ENCODE measurements around the gene MARF1. TPM values are rescaled to one million over a fixed set of nuclear protein-coding genes. Genes with fewer than 3 reads are reported as not detected.

MARF1 gene
- total and polyA plus RNA-seq, 10 donors = 24.0 to 169 (median 94.7) TPM

GRCh38 chr16:15671530-15672117 is 28.7 kb upstream of the MARF1 start:
- no peaks in the 10 kb centered on the region for H3K9me3 ChIP-seq
- H3K27me3 ChIP-seq (replicated peaks in 1 of 7) = no peaks in the 10 kb centered on the region
- peak overlapping the region; percentile 72 to 95 (median 92) for H3K27ac ChIP-seq
- no peak for DNase-seq
- peak overlapping the region in 1 of 8 donors; percentile 51 for H3K4me3 ChIP-seq
- 92 to 98% (median 95%) methylated on average over 8 of the region's 8 CpGs for WGBS, 5 donors
- peaks cover 2 to 96% (median 53%) of the 10 kb centered on the region in 6 donors for H3K36me3 ChIP-seq
- TF ChIP-seq CTCF (IDR thresholded peaks at IDR 0.05 in 8 of 11, conservative IDR thresholded peaks at IDR 0.05 in 3 of 11) (no peak), POLR2AphosphoS5 (IDR thresholded peaks at IDR 0.05) (no peak), POLR2A (IDR thresholded peaks at IDR 0.05) (no peak)
- intact Hi-C loops (cut with DNase I; ENCODE audit: low total_unique reads) = no loop called here
- H3K4me1 ChIP-seq = peaks cover 9 to 49% (median 22%) of the 10 kb centered on the region in 6 donors

DNA sequence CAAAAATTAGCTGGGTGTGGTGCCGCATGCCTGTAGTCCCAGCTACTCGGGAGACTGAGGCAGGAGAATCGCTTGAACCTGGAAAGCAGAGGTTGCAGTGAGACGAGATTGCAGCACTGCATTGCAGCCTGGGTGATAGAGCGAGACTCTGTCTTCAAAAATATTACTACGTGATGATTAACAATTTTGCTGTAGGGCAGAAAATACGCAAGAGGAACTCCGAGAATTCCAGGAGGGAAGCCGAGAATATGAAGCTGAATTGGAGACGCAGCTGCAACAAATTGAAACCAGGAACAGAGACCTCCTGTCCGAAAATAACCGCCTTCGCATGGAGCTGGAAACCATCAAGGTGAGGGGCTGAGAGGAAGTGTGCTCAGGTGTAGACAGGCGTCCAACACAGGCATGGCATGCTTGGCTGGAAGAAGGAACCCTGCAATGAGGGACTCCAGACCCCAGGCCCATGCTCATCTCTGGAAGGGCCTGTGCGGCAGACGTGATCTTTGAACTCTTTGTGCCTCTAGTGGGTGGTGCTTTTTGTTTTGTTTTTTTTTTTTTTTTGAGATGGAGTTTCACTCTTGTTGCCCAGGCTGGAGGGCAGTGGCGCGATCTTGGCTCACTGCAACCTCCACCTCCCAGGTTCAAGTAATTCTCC is 24.3 kb upstream of the MARF1 start:
- Histone ChIP-seq H3K9me3 (no peaks in the 10 kb centered on the region), H3K36me3 (peaks cover 7 to 100% (median 68%) of the 10 kb centered on the region in 6 donors), H3K27ac (no peak overlapping the region), H3K27me3 (replicated peaks in 1 of 7) (no peaks in the 10 kb centered on the region), H3K4me3 (no peak overlapping the region), H3K4me1 (peaks cover 0 to 26% (median 5%) of the 10 kb centered on the region in 6 donors)
- 85 to 94% (median 90%) methylated on average over 18 of the region's 18 CpGs for WGBS, 5 donors
- TF ChIP-seq POLR2A (IDR thresholded peaks at IDR 0.05) = no peak
- no peak for TF ChIP-seq POLR2AphosphoS5 (IDR thresholded peaks at IDR 0.05)
- TF ChIP-seq CTCF (IDR thresholded peaks at IDR 0.05 in 8 of 11, conservative IDR thresholded peaks at IDR 0.05 in 3 of 11) = no peak
- DNase-seq = peak; percentile 13
- intact Hi-C loops (cut with DNase I; ENCODE audit: low total_unique reads) = no loop called here

DNA sequence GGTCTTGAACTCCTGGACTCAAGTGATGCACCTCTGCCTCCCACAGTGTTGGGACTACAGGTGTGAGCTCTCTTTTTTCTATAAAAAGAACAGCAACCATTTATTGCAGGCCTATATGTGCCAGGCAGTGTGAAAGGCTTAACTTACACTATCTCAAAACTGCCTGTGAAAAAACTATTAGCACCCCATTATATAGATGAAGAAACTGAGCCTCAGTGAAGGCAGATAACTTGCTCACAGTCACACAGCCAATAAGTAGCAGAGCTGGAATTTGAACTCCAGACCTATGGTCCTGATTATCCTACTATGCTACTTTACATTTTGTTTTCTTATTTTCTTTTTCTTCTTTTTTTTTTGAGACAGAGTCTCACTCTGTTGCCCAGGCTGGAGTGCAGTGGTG is 22.2 kb upstream of the MARF1 start:
- TF ChIP-seq POLR2A (IDR thresholded peaks at IDR 0.05) (no peak), CTCF (IDR thresholded peaks at IDR 0.05 in 8 of 11, conservative IDR thresholded peaks at IDR 0.05 in 3 of 11) (no peak), POLR2AphosphoS5 (IDR thresholded peaks at IDR 0.05) (no peak)
- Histone ChIP-seq H3K27ac (no peak overlapping the region), H3K9me3 (no peaks in the 10 kb centered on the region), H3K4me3 (no peak overlapping the region), H3K36me3 (peaks cover 7 to 100% (median 61%) of the 10 kb centered on the region in 6 donors), H3K4me1 (peaks cover 0 to 15% (median 5%) of the 10 kb centered on the region in 6 donors), H3K27me3 (replicated peaks in 1 of 7) (no peaks in the 10 kb centered on the region)
- DNase-seq = peak; percentile 6
- intact Hi-C loops (cut with DNase I; ENCODE audit: low total_unique reads) = no loop called here

DNA sequence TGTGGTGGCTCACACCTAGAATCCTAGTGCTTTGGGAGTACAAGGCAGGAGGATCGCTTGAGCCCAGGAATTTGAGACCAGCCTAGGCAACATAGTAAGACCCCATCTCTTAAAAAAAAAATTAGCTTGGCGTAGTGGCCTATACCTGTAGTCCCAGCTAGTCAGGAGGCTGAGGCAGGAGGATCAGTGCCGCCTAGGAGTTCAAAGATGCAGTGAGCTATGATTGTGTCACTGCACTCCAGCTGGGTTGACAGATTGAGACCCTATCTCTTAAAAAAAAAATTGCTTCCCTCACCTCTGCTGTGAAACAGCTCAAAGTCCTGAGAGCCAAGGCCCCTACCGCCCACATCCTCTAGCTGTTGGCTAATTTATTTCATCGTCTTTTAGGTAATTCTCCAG is 17.2 kb upstream of the MARF1 start:
- DNase-seq = peak; percentile 10
- intact Hi-C loops (cut with DNase I; ENCODE audit: low total_unique reads) = no loop called here
- Histone ChIP-seq H3K4me3 (no peak overlapping the region), H3K36me3 (peaks cover 1 to 71% (median 14%) of the 10 kb centered on the region in 6 donors), H3K9me3 (no peaks in the 10 kb centered on the region), H3K27ac (peak overlapping the region in 5 of 8 donors; percentile 7 to 83 (median 70)), H3K27me3 (replicated peaks in 1 of 7) (no peaks in the 10 kb centered on the region), H3K4me1 (peaks cover 0 to 57% (median 27%) of the 10 kb centered on the region in 6 donors)
- TF ChIP-seq POLR2A (IDR thresholded peaks at IDR 0.05) (no peak), POLR2AphosphoS5 (IDR thresholded peaks at IDR 0.05) (no peak), CTCF (IDR thresholded peaks at IDR 0.05 in 8 of 11, conservative IDR thresholded peaks at IDR 0.05 in 3 of 11) (no peak)
- 80 to 96% (median 89%) methylated on average over 5 of the region's 5 CpGs for WGBS, 5 donors

All from spleen (tissue), 11 donors.